Measurements from ENCODE around the gene CORO7.
A peak's percentile ranks its signal among the peaks of the same experiment; 100 is the strongest.

The CORO7 gene

GRCh38 chr16:4416200-4417032 lies at the start of gene CORO7:
TSS of gene CORO7 (minus strand) at chr16:4416596. CDS start at chr16:4416518, 78 bp downstream.
- Histone ChIP-seq H3K9me3 (ENCODE audit: control insufficient read depth in 2 of 2, low read length in 2 of 2) (no peaks in the 10 kb centered on the region), H3K4me1 (ENCODE audit: control insufficient read depth, insufficient read depth, low read length) (peaks cover 21% of the 10 kb centered on the region), H3K4me3 (ENCODE audit: low read length in 2 of 2) (peak within 1 kb of the TSS; percentile 72 to 79), H3K27me3 (ENCODE audit: control insufficient read depth in 1 of 2, insufficient read depth in 2 of 2, low read length in 2 of 2) (no peaks in the 10 kb centered on the region), H3K9ac (ENCODE audit: low read length in 2 of 2) (peak within 1 kb of the TSS; percentile 65 to 72), H3K36me3 (ENCODE audit: control insufficient read depth in 2 of 2, insufficient read depth in 2 of 2, low read length in 2 of 2) (peaks cover 0 to 5% of the 10 kb centered on the region in 2 donors), H3K27ac (ENCODE audit: low read length) (no peak within 1 kb of the TSS)

DNA sequence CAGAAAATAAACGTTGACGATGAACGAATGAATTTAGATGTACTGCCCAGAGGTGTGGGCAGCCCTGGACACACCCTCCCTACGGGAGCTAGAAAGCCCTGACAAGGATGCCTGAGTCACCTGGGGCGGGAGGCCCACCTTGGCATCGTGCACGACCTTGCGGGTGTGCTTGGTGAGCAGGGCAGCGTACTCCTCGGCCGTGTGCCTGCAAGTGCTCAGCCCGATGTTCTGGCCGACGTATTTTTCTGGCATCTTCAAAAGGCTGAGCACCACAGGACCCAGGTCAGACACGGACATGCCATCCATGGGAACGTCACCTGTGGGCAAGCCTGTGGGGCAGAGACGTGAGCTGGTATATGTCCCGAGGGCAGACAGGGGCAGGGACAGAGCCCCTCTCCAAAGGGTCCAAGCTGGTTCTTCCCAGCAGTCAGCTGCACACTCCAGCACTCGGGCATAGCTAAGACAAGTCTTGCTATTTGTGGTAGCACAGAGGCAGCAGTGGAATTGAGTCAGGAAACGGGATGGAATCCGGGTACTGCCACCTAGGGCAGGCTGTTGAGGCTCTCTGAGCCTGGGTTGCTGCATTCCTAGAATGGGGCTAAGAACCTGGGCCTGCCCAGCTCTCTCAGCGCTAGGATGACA lies 47.2 kb upstream of the CORO7 start:
- Histone ChIP-seq H3K4me1 (ENCODE audit: control insufficient read depth, insufficient read depth, low read length) (no peaks in the 10 kb centered on the region), H3K36me3 (ENCODE audit: control insufficient read depth in 2 of 2, insufficient read depth in 2 of 2, low read length in 2 of 2) (peaks cover 12 to 26% of the 10 kb centered on the region in 2 donors)

DNA sequence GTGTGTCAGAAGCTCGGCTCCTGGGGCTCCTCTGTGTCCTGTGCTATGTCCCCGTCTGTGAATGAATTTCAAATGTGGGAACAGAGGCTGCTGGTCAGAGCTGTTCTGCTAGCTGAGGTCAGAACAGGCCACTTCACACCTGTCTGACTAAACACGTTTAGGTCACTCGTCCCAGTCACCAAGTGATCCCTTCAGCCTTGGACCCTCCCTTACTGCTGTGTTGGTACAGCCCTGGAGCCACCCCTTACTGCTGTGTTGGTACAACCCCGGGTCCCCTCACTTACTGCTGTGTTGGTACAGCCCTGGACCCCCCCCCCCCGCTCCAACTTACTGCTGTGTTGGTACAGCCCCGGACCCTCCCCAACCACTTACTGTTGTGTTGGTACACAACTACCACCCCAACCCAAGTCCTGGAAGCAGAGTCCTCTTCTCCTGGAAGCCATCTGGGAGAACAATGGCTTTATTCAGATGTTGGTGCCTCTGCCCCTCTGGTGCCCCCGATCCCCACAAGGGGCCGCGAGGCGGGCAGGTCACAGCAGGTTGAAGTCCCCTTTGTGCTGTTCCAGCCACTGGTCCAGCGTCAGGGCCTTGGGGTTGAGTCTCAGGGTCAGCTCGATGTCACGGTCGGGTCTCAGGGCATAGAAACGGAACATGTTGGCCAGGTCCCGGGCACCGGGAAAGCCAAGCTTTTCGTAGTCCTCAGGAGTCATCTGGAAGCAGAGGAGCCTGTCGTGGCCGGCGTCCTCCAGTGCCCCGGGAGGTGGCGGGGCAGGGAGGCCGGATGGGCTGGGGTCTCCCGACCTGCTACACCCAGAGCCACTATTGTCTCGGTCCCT lies 45.1 kb upstream of the CORO7 start:
- Histone ChIP-seq H3K4me3 (ENCODE audit: low read length in 2 of 2) (no peak overlapping the region), H3K27me3 (ENCODE audit: control insufficient read depth in 1 of 2, insufficient read depth in 2 of 2, low read length in 2 of 2) (no peaks in the 10 kb centered on the region), H3K36me3 (ENCODE audit: control insufficient read depth in 2 of 2, insufficient read depth in 2 of 2, low read length in 2 of 2) (peaks cover 25 to 29% of the 10 kb centered on the region in 2 donors), H3K9ac (ENCODE audit: low read length in 2 of 2) (no peak overlapping the region), H3K27ac (ENCODE audit: low read length) (no peak overlapping the region), H3K9me3 (ENCODE audit: control insufficient read depth in 2 of 2, low read length in 2 of 2) (no peaks in the 10 kb centered on the region), H3K4me1 (ENCODE audit: control insufficient read depth, insufficient read depth, low read length) (no peaks in the 10 kb centered on the region)

More for the DNA sequence above, 47.2 kb upstream of the CORO7 start:
- Histone ChIP-seq H3K9me3 (ENCODE audit: control insufficient read depth in 2 of 2, low read length in 2 of 2) (no peaks in the 10 kb centered on the region), H3K27me3 (ENCODE audit: control insufficient read depth in 1 of 2, insufficient read depth in 2 of 2, low read length in 2 of 2) (no peaks in the 10 kb centered on the region), H3K27ac (ENCODE audit: low read length) (no peak overlapping the region), H3K9ac (ENCODE audit: low read length in 2 of 2) (no peak overlapping the region), H3K4me3 (ENCODE audit: low read length in 2 of 2) (no peak overlapping the region)

- no peaks in the 10 kb centered on the region for H3K4me1 ChIP-seq (ENCODE audit: control insufficient read depth, insufficient read depth, low read length)
- H3K4me3 ChIP-seq (ENCODE audit: low read length in 2 of 2) = no peak overlapping the region
- H3K27ac ChIP-seq (ENCODE audit: low read length) = no peak overlapping the region
- peaks cover 29 to 31% of the 10 kb centered on the region in 2 donors for H3K36me3 ChIP-seq (ENCODE audit: control insufficient read depth in 2 of 2, insufficient read depth in 2 of 2, low read length in 2 of 2)
- no peak overlapping the region for H3K9ac ChIP-seq (ENCODE audit: low read length in 2 of 2)
- H3K9me3 ChIP-seq (ENCODE audit: control insufficient read depth in 2 of 2, low read length in 2 of 2) = no peaks in the 10 kb centered on the region
- no peaks in the 10 kb centered on the region for H3K27me3 ChIP-seq (ENCODE audit: control insufficient read depth in 1 of 2, insufficient read depth in 2 of 2, low read length in 2 of 2)
These were observed 44.5 kb upstream of the CORO7 start for GRCh38 chr16:4460936-4461249.

DNA sequence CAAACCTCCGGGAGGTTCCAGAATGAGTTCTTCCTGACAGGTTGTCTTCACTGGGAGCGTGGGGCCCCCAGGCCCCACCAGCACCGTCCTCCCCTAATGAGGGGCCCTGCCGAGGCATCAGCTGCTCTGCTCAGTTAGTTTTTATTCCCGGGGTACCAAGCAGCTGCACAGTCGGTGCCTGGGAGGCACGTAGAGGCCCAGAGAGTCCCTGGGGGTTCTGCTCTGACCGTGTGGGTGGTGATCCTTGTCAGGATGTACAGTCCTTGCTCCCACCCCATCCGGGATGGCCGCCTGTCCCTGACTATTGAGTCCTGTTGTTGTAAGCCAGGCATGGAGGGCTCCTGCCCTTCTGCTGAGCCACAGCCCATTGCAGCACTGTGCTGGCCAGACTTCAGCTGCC lies 39.6 kb upstream of the CORO7 start:
- no peak overlapping the region for H3K4me3 ChIP-seq (ENCODE audit: low read length in 2 of 2)
- no peak overlapping the region for H3K9ac ChIP-seq (ENCODE audit: low read length in 2 of 2)
- H3K4me1 ChIP-seq (ENCODE audit: control insufficient read depth, insufficient read depth, low read length) = no peaks in the 10 kb centered on the region
- H3K36me3 ChIP-seq (ENCODE audit: control insufficient read depth in 2 of 2, insufficient read depth in 2 of 2, low read length in 2 of 2) = peaks cover 42 to 45% of the 10 kb centered on the region in 2 donors
- no peaks in the 10 kb centered on the region for H3K27me3 ChIP-seq (ENCODE audit: control insufficient read depth in 1 of 2, insufficient read depth in 2 of 2, low read length in 2 of 2)
- H3K9me3 ChIP-seq (ENCODE audit: control insufficient read depth in 2 of 2, low read length in 2 of 2) = no peaks in the 10 kb centered on the region
- H3K27ac ChIP-seq (ENCODE audit: low read length) = no peak overlapping the region

- H3K4me3 ChIP-seq (ENCODE audit: low read length in 2 of 2) = no peak overlapping the region
- H3K36me3 ChIP-seq (ENCODE audit: control insufficient read depth in 2 of 2, insufficient read depth in 2 of 2, low read length in 2 of 2) = peaks cover 50 to 54% of the 10 kb centered on the region in 2 donors
- H3K9ac ChIP-seq (ENCODE audit: low read length in 2 of 2) = no peak overlapping the region
- H3K9me3 ChIP-seq (ENCODE audit: control insufficient read depth in 2 of 2, low read length in 2 of 2) = no peaks in the 10 kb centered on the region
- no peaks in the 10 kb centered on the region for H3K27me3 ChIP-seq (ENCODE audit: control insufficient read depth in 1 of 2, insufficient read depth in 2 of 2, low read length in 2 of 2)
- no peak overlapping the region for H3K27ac ChIP-seq (ENCODE audit: low read length)
- no peaks in the 10 kb centered on the region for H3K4me1 ChIP-seq (ENCODE audit: control insufficient read depth, insufficient read depth, low read length)
These were observed 38.7 kb upstream of the CORO7 start for GRCh38 chr16:4455081-4455480.

DNA sequence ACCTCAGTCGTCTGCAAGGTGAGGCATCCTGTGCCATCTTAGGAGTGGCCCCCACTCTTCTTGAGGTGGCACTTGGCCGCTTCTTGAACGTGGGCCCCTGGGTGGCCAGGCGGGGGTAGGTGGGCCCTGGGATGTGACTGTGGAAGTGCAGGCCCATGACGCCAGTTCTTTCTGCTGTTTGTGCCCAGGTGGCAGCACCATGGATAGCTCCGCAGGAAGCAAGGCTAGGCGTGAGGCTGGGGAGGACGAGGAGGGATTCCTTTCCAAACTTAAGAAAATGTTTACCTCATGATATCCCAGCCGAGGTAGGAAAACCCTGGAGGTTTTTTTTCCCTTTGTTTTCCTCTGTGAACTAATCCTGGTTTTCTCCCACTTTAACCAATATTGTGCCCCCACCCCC lies 38.2 kb upstream of the CORO7 start:
- no peaks in the 10 kb centered on the region for H3K27me3 ChIP-seq (ENCODE audit: control insufficient read depth in 1 of 2, insufficient read depth in 2 of 2, low read length in 2 of 2)
- no peak overlapping the region for H3K4me3 ChIP-seq (ENCODE audit: low read length in 2 of 2)
- peaks cover 52 to 55% of the 10 kb centered on the region in 2 donors for H3K36me3 ChIP-seq (ENCODE audit: control insufficient read depth in 2 of 2, insufficient read depth in 2 of 2, low read length in 2 of 2)
- no peak overlapping the region for H3K27ac ChIP-seq (ENCODE audit: low read length)
- no peaks in the 10 kb centered on the region for H3K4me1 ChIP-seq (ENCODE audit: control insufficient read depth, insufficient read depth, low read length)
- no peaks in the 10 kb centered on the region for H3K9me3 ChIP-seq (ENCODE audit: control insufficient read depth in 2 of 2, low read length in 2 of 2)
- H3K9ac ChIP-seq (ENCODE audit: low read length in 2 of 2) = no peak overlapping the region

DNA sequence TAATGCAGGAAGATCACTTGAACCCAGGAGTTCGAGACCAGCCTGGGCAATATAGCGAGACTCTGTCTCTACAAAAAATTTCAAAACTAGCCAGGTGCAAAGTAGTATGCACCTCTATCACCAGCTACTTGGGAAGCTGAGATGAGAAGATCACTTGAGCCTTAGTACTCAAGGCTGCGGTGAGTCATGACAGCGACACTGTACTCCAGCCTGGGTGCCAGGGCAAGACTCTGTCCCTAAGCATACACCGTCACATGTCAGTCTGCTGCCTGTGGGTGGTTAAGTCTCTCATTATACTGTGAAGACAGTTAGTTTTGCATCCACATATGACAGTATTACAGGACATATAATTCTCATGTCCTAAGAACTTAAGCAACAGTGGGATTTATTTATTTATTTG lies 36.3 kb upstream of the CORO7 start:
- H3K4me3 ChIP-seq (ENCODE audit: low read length in 2 of 2) = no peak overlapping the region
- no peaks in the 10 kb centered on the region for H3K9me3 ChIP-seq (ENCODE audit: control insufficient read depth in 2 of 2, low read length in 2 of 2)
- peaks cover 58 to 59% of the 10 kb centered on the region in 2 donors for H3K36me3 ChIP-seq (ENCODE audit: control insufficient read depth in 2 of 2, insufficient read depth in 2 of 2, low read length in 2 of 2)
- no peaks in the 10 kb centered on the region for H3K4me1 ChIP-seq (ENCODE audit: control insufficient read depth, insufficient read depth, low read length)
- no peaks in the 10 kb centered on the region for H3K27me3 ChIP-seq (ENCODE audit: control insufficient read depth in 1 of 2, insufficient read depth in 2 of 2, low read length in 2 of 2)
- no peak overlapping the region for H3K9ac ChIP-seq (ENCODE audit: low read length in 2 of 2)
- no peak overlapping the region for H3K27ac ChIP-seq (ENCODE audit: low read length)

- H3K4me3 ChIP-seq (ENCODE audit: low read length in 2 of 2) = no peak overlapping the region
- no peak overlapping the region for H3K9ac ChIP-seq (ENCODE audit: low read length in 2 of 2)
- H3K4me1 ChIP-seq (ENCODE audit: control insufficient read depth, insufficient read depth, low read length) = no peaks in the 10 kb centered on the region
- no peak overlapping the region for H3K27ac ChIP-seq (ENCODE audit: low read length)
- no peaks in the 10 kb centered on the region for H3K9me3 ChIP-seq (ENCODE audit: control insufficient read depth in 2 of 2, low read length in 2 of 2)
- H3K36me3 ChIP-seq (ENCODE audit: control insufficient read depth in 2 of 2, insufficient read depth in 2 of 2, low read length in 2 of 2) = peaks cover 55 to 59% of the 10 kb centered on the region in 2 donors
- H3K27me3 ChIP-seq (ENCODE audit: control insufficient read depth in 1 of 2, insufficient read depth in 2 of 2, low read length in 2 of 2) = no peaks in the 10 kb centered on the region
These were observed 34.6 kb upstream of the CORO7 start for GRCh38 chr16:4450931-4451519.

DNA sequence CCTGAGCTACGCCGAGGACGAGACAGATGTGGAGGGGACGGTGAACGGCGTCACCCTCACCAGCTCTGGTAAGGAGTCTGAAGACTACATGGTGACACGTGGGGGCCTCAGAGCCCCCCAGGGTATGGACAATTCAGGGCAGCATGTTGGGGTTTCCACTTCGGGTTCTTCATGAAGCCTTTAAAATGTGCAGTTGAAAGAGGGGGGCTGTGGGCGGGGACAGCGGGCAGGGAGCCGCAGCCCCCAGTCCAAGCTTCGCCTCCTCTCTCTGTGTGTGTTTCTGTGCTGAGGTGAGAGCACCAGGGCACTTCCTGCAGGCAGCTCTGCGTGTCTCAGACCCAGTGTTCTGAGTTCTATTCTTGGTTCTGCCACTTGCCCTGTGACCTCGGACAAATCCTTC lies 34.0 kb upstream of the CORO7 start:
- Histone ChIP-seq H3K36me3 (ENCODE audit: control insufficient read depth in 2 of 2, insufficient read depth in 2 of 2, low read length in 2 of 2) (peaks cover 50 to 58% of the 10 kb centered on the region in 2 donors), H3K4me1 (ENCODE audit: control insufficient read depth, insufficient read depth, low read length) (no peaks in the 10 kb centered on the region), H3K4me3 (ENCODE audit: low read length in 2 of 2) (no peak overlapping the region), H3K9ac (ENCODE audit: low read length in 2 of 2) (no peak overlapping the region), H3K27me3 (ENCODE audit: control insufficient read depth in 1 of 2, insufficient read depth in 2 of 2, low read length in 2 of 2) (no peaks in the 10 kb centered on the region), H3K27ac (ENCODE audit: low read length) (no peak overlapping the region), H3K9me3 (ENCODE audit: control insufficient read depth in 2 of 2, low read length in 2 of 2) (no peaks in the 10 kb centered on the region)

All from stomach smooth muscle (tissue), 2 donors.